ENCODE measurements around the gene PARD6A. TPM values are rescaled to one million over a fixed set of nuclear protein-coding genes. Genes with fewer than 3 reads are reported as not detected.
A peak's percentile ranks its signal among the peaks of the same experiment; 100 is the strongest.

Gene PARD6A
- total RNA-seq, 1 experiment from 2014 or later, result 10.8 TPM

GRCh38 chr16:67661101-67661761 lies 471 bp downstream of the PARD6A start:
- WGBS (ENCODE audit: extremely low coverage, insufficient read length, low lambda C conversion rate), result no CpG with 5 or more reads among the region's 39 CpGs

More at GRCh38 chr16:67661101-67661761, 471 bp downstream of the PARD6A start:
- H2AK5ac ChIP-seq (ENCODE audit: insufficient read length, low read length), result no peak overlapping the region
- no peaks in the 10 kb centered on the region for H3K79me2 ChIP-seq (ENCODE audit: insufficient read depth, low read length)
- H3K36me3 Mint-ChIP-seq (ENCODE audit: insufficient read depth in 1 of 3, low read depth in 3 of 3), result peaks cover 7 to 19% (median 8%) of the 10 kb centered on the region in 3 experiments; a peak in 5 of 7 replicates
- no peak overlapping the region for H4K5ac ChIP-seq (ENCODE audit: insufficient read length, low read depth, low read length)
- peak overlapping the region; percentile 79 to 96 (median 93); a peak in 5 of 7 replicates for H3K27ac Mint-ChIP-seq
- no peak overlapping the region for H3K4ac ChIP-seq (ENCODE audit: low read depth, low read length)
- H3K9me3 ChIP-seq (ENCODE audit: control insufficient read depth, low read depth, low read length), result no peaks in the 10 kb centered on the region
- H2BK5ac ChIP-seq (ENCODE audit: insufficient read length, low read length), result no peak overlapping the region
- H4K91ac ChIP-seq (ENCODE audit: insufficient read length, low read depth, low read length), result no peak overlapping the region
- H3K4me1 ChIP-seq (ENCODE audit: insufficient read depth, low read length), result no peaks in the 10 kb centered on the region
- H2BK12ac ChIP-seq (ENCODE audit: insufficient read length, low read depth, low read length), result no peak overlapping the region
- no peak overlapping the region for H2BK20ac ChIP-seq (ENCODE audit: low read depth, low read length, poor library complexity, severe bottlenecking)
- H3K9ac ChIP-seq (ENCODE audit: extremely low read depth, insufficient read length, low read length), result no peak overlapping the region
- H3K9me3 Mint-ChIP-seq, result no peaks in the 10 kb centered on the region
- H3K4me3 Mint-ChIP-seq, result peak overlapping the region; percentile 85 to 91
- H2BK15ac ChIP-seq (ENCODE audit: low read depth, low read length), result no peak overlapping the region
- no peak overlapping the region for H3K23ac ChIP-seq (ENCODE audit: insufficient read length, low read depth, low read length)
- H4K20me1 ChIP-seq (ENCODE audit: control insufficient read depth, insufficient read depth, insufficient read length), result no peaks in the 10 kb centered on the region
- H2BK120ac ChIP-seq (ENCODE audit: low read depth, low read length, poor library complexity, severe bottlenecking), result no peak overlapping the region
- no peaks in the 10 kb centered on the region for H3K79me1 ChIP-seq (ENCODE audit: insufficient read depth, low read depth, low read length, poor library complexity, severe bottlenecking)
- H3K4me1 Mint-ChIP-seq, result peaks cover 14 to 28% of the 10 kb centered on the region in 2 experiments
- peak overlapping the region; percentile 15 for H3K18ac ChIP-seq (ENCODE audit: insufficient read length, low read depth, low read length)
- H3K4me2 ChIP-seq (ENCODE audit: insufficient read depth, insufficient read length, low read length), result peak overlapping the region; percentile 57
- H3T11ph ChIP-seq (ENCODE audit: low read length), result no peak overlapping the region
- no peak overlapping the region for H3K27ac ChIP-seq (ENCODE audit: insufficient read length, low read depth, low read length)
- H2AFZ ChIP-seq (ENCODE audit: low read length), result no peak overlapping the region
- TF ChIP-seq CTCF (conservative IDR thresholded peaks at IDR 0.05), result no peak
- H3K56ac ChIP-seq (ENCODE audit: insufficient read length, low read depth, low read length), result no peak overlapping the region
- H3K27me3 Mint-ChIP-seq (ENCODE audit: low read depth), result peaks cover 2% of the 10 kb centered on the region
- no peak overlapping the region for H3K14ac ChIP-seq (ENCODE audit: insufficient read depth, low read length)
- H3K23me2 ChIP-seq (ENCODE audit: insufficient read length, low read depth, low read length, poor library complexity, severe bottlenecking), result peaks cover 15% of the 10 kb centered on the region
- no peaks in the 10 kb centered on the region for H3K27me3 ChIP-seq (ENCODE audit: insufficient read depth, low read length)
- H4K8ac ChIP-seq (replicated peaks; ENCODE audit: insufficient read length, low read depth, low read length), result no peak overlapping the region
- DNase-seq, result peak; percentile 79
